ENCODE data around the gene ZNF195.

The ZNF195 gene

GRCh38 chr11:3356858-3357257 lies 22.1 kb downstream of the ZNF195 start:
- TF ChIP-seq TAF1 (IDR thresholded peaks at IDR 0.05; ENCODE audit: borderline replicate concordance, insufficient read depth, low read length): no peak
- TF ChIP-seq REST (IDR thresholded peaks at IDR 0.05; ENCODE audit: insufficient read depth in 1 of 2, low read depth in 2 of 2, low read length in 2 of 2): no peak
- no peak for TF ChIP-seq FOXP2 (optimal IDR thresholded peaks at IDR 0.05; ENCODE audit: borderline replicate concordance, extremely low read depth, extremely low read length, insufficient read depth)
- no peak for TF ChIP-seq SIN3A (IDR thresholded peaks at IDR 0.05; ENCODE audit: borderline replicate concordance, insufficient read depth, low read length)
- TF ChIP-seq POLR2AphosphoS5 (IDR thresholded peaks at IDR 0.05; ENCODE audit: low read depth, low read length): no peak; the same call in 1 of the 2 replicates

- TF ChIP-seq FOXP2 (optimal IDR thresholded peaks at IDR 0.05; ENCODE audit: borderline replicate concordance, extremely low read depth, extremely low read length, insufficient read depth): no peak
- TF ChIP-seq TAF1 (IDR thresholded peaks at IDR 0.05; ENCODE audit: borderline replicate concordance, insufficient read depth, low read length): no peak
- TF ChIP-seq REST (IDR thresholded peaks at IDR 0.05; ENCODE audit: insufficient read depth in 1 of 2, low read depth in 2 of 2, low read length in 2 of 2): no peak
Observed at GRCh38 chr11:3353066-3353465, 25.9 kb downstream of the ZNF195 start.

- TF ChIP-seq REST (IDR thresholded peaks at IDR 0.05; ENCODE audit: insufficient read depth in 1 of 2, low read depth in 2 of 2, low read length in 2 of 2) (no peak), TAF1 (IDR thresholded peaks at IDR 0.05; ENCODE audit: borderline replicate concordance, insufficient read depth, low read length) (no peak), FOXP2 (optimal IDR thresholded peaks at IDR 0.05; ENCODE audit: borderline replicate concordance, extremely low read depth, extremely low read length, insufficient read depth) (no peak), POLR2AphosphoS5 (IDR thresholded peaks at IDR 0.05; ENCODE audit: low read depth, low read length) (no peak), SIN3A (IDR thresholded peaks at IDR 0.05; ENCODE audit: borderline replicate concordance, insufficient read depth, low read length) (no peak)
Observed at GRCh38 chr11:3347127-3347526, 31.8 kb downstream of the ZNF195 start.

GRCh38 chr11:3346587-3346986 lies 32.4 kb downstream of the ZNF195 start:
- TF ChIP-seq TAF1 (IDR thresholded peaks at IDR 0.05; ENCODE audit: borderline replicate concordance, insufficient read depth, low read length) (no peak), REST (IDR thresholded peaks at IDR 0.05; ENCODE audit: insufficient read depth in 1 of 2, low read depth in 2 of 2, low read length in 2 of 2) (no peak), SIN3A (IDR thresholded peaks at IDR 0.05; ENCODE audit: borderline replicate concordance, insufficient read depth, low read length) (no peak), POLR2AphosphoS5 (IDR thresholded peaks at IDR 0.05; ENCODE audit: low read depth, low read length) (no peak), FOXP2 (optimal IDR thresholded peaks at IDR 0.05; ENCODE audit: borderline replicate concordance, extremely low read depth, extremely low read length, insufficient read depth) (no peak)

GRCh38 chr11:3345736-3346135 lies 33.2 kb downstream of the ZNF195 start:
- TF ChIP-seq TAF1 (IDR thresholded peaks at IDR 0.05; ENCODE audit: borderline replicate concordance, insufficient read depth, low read length) (no peak), SIN3A (IDR thresholded peaks at IDR 0.05; ENCODE audit: borderline replicate concordance, insufficient read depth, low read length) (no peak), FOXP2 (optimal IDR thresholded peaks at IDR 0.05; ENCODE audit: borderline replicate concordance, extremely low read depth, extremely low read length, insufficient read depth) (no peak), POLR2AphosphoS5 (IDR thresholded peaks at IDR 0.05; ENCODE audit: low read depth, low read length) (no peak), REST (IDR thresholded peaks at IDR 0.05; ENCODE audit: insufficient read depth in 1 of 2, low read depth in 2 of 2, low read length in 2 of 2) (no peak)
